GM10847 (cell line): ENCODE measurements around the gene SLC49A4.
A peak's percentile ranks its signal among the peaks of the same experiment; 100 is the strongest.

Experiments used
- POLR2A ChIP-seq: IDR thresholded peaks from 2 replicates; pipeline ENCODE4 v1.6.1; 2011; ENCODE audit not compliant: insufficient read length; ENCODE audit errors: extremely low read depth

Gene SLC49A4

GRCh38 chr3:122774564-122774963 is 20.3 kb upstream of the SLC49A4 start:
- no peak for TF ChIP-seq POLR2A

GRCh38 chr3:122776675-122777468 is 18.0 kb upstream of the SLC49A4 start:
- no peak for TF ChIP-seq POLR2A

DNA sequence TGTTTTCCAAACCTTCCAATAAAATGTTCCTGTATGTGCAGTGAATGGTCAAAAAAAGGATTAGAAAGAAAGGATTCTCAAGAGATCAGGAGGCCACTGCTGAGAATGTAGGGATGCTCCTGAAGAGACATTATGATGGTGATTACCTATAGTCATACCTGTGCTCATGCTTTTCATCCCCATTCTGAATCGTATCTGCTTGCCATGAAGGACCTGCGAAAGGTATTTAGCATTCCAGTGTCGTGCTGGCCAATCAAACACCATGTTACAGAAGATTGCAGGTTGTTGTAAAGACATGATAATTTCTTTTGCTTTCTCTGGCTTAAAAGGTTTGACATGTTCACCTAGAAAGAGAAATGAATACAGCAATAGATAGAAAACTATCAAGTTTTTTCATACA is 17.3 kb upstream of the SLC49A4 start:
- TF ChIP-seq POLR2A: no peak

DNA sequence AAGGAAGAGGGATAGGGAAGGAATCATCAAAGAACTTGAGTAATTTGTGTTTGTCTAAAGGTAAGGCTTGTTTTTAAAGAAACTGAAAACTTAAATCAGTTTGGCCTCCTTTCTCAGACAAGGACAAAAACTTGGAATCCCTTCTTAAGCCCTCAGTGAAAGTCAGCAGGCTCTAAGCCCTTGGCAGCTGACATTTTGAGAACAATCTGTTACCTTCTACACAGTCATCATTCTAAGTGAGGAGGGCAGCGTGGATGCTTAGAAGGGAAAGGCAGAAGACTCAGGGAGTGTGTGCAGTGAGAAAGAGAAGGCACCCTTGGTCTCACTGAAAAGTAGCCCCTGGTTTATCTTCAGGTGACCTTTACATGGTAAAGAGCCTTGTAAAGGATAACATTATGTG is 12.1 kb upstream of the SLC49A4 start:
- TF ChIP-seq POLR2A: no peak

DNA sequence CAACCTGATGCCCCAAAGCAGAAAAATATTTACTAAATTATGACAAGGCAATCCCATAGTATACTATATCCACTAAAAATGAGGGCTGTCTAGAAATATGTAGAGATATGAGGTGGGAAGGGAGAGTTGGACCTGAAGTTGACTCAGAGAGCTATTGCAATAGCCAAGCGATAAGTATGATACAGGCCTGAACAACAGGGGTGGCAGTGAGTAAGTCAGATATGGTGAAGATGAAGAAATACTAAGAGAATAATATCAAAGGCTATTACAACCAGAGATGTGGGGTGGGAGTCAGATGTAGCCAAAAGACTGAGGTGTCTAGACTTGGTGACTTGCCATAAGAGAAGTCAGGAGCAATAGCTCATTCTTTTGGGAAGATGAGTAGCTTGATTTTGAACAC is 10.4 kb upstream of the SLC49A4 start:
- no peak for TF ChIP-seq POLR2A

DNA sequence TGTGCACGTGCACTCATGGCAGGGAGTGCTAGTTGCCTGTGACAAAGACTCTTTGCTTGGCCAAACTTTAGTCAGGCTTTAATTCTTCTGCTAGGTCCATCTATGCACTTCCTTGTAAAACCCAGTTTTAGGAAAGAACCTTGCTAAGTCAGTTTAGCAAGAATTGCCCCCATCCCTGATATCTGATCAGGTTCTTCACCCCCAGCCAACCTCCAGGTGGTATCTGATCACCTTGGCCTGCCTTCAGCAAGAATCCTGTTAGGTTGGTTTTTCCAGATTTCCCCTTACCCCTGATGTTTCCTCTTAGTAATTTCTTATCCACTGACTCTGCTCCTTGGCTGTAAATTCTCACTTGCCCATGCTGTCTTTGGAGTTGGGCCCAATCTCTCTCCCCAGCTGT is 9.6 kb upstream of the SLC49A4 start:
- TF ChIP-seq POLR2A: no peak

DNA sequence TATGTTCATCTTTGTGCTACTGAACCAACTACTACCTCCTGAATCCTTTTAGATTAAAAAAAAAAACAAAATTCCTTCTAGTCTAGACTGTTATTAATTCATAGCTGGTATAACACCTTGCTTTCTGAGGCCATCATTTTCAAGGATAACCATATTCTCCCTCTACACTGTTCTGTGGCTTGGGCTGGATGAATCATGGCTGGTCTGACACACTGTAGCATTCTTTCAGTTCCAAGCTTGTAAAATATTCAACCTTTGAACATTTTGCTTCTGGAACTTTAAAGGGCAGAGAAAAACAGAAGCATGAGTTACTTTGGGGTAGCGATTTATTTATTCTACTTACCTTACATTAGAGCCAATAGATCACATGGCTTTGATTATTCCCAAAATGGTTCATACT is 8.8 kb upstream of the SLC49A4 start:
- TF ChIP-seq POLR2A: no peak

GRCh38 chr3:122787872-122788271 is 7.0 kb upstream of the SLC49A4 start:
- no peak for TF ChIP-seq POLR2A

- no peak for TF ChIP-seq POLR2A
These were observed 5.1 kb upstream of the SLC49A4 start for GRCh38 chr3:122789585-122790273.

DNA sequence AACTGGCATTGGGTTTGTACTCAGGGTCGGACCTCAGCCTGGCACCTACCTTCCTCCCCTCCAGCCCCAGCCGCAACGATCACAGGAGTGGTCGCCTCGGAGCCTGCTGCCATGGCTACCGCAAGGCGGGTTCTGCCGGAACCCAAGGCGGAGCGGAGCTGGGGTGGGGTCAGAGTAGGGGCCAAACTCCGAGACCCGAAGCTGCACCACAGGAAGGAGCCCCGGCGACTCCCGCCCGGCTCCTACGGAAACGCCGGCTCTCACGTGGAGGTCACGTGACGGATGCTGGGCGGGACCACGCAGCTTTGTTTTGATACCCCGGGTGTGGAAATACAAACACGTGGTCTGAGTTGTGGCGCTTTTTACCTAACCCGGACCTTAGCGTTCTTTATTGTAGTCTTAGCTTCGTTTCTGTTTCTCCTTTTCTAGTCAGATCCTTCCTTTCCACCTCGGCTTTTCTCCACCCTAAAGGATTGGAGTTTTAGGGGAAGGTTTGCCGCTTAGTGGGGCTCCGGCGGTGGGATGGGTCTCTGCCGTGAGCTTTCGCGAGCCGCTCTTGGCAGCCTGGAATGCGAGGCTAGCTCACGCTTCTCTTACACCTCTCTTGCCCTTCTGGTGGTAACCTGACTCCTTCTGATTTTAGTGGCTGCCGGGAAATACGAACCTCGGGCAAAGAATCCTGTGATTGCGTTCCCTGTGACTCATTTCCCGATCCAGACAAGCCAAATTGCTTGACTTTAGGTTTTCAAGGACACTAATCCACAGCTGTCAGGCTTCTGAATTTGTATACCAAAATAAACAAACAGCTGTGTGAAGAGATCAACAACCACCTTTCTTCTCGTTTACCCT is 1.1 kb upstream of the SLC49A4 start, which contains the start of gene HSPBAP1:
TSS of gene HSPBAP1 (minus strand) at position 264 of the 849 bp plus-strand sequence. CDS start at position 113, 151 bp downstream.
- TF ChIP-seq POLR2A: peak; percentile 64

DNA sequence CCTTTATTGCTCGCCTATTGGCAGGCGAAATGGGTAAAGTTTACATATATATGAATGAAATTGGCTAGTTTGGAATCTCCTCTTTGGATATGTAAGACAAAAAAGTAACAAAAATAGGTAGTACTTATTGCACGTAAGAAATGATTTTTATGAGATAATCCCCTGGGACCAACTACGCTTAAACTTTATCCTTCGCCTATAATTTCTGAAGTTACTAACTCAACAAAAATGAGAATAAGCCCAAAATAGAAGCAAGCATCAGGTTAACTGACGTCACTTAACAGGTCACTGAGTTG is 438 bp upstream of the SLC49A4 start:
- no peak for TF ChIP-seq POLR2A

- TF ChIP-seq POLR2A: no peak
These were observed 866 bp downstream of the SLC49A4 start for GRCh38 chr3:122795674-122796195.

GRCh38 chr3:122797291-122797690 is 2.4 kb downstream of the SLC49A4 start:
- TF ChIP-seq POLR2A: no peak

DNA sequence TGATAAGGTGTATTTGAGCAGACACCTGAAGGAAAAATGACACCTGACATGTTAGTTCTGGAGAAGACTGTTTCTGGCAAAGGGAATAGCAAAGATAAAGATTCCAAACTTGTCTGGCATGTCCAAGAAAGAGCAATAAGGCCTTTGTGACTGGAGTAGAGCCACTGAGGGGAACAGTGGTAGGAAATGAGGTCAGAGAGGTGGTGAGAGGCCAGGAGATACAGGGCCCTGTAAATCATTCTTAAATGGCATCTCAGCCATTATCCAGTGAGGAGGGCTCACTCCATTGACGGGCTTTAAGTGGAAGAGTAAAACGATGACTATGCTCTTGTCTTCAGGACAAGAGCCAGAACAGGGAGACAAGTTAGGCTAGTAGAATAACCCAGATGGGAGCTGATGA is 4.5 kb downstream of the SLC49A4 start:
- TF ChIP-seq POLR2A: no peak

- no peak for TF ChIP-seq POLR2A
These were observed 5.2 kb downstream of the SLC49A4 start for GRCh38 chr3:122800031-122800430.
